Measurements from ENCODE around the gene LRRC27.

LRRC27 gene

GRCh38 chr10:132414402-132415016 is 82.5 kb downstream of the LRRC27 start:
- DNase-seq (ENCODE audit: low read depth) = no peak
- H3K4me3 ChIP-seq (ENCODE audit: low read length) = no peak overlapping the region
- TF ChIP-seq CTCF (conservative IDR thresholded peaks at IDR 0.05; ENCODE audit: low read length) = no peak

GRCh38 chr10:132415255-132415654 is 83.3 kb downstream of the LRRC27 start:
- no peak overlapping the region for H3K4me3 ChIP-seq (ENCODE audit: low read length)
- no peak for DNase-seq (ENCODE audit: low read depth)
- TF ChIP-seq CTCF (conservative IDR thresholded peaks at IDR 0.05; ENCODE audit: low read length) = no peak

GRCh38 chr10:132415956-132416355 is 84.0 kb downstream of the LRRC27 start:
- no peak for TF ChIP-seq CTCF (conservative IDR thresholded peaks at IDR 0.05; ENCODE audit: low read length)
- H3K4me3 ChIP-seq (ENCODE audit: low read length) = no peak overlapping the region
- DNase-seq (ENCODE audit: low read depth) = no peak

GRCh38 chr10:132416566-132417256 is 84.7 kb downstream of the LRRC27 start:
- DNase-seq (ENCODE audit: low read depth) = no peak
- no peak overlapping the region for H3K4me3 ChIP-seq (ENCODE audit: low read length)
- TF ChIP-seq CTCF (conservative IDR thresholded peaks at IDR 0.05; ENCODE audit: low read length) = no peak

- no peak for TF ChIP-seq CTCF (conservative IDR thresholded peaks at IDR 0.05; ENCODE audit: low read length)
- no peak overlapping the region for H3K4me3 ChIP-seq (ENCODE audit: low read length)
- no peak for DNase-seq (ENCODE audit: low read depth)
Measured at GRCh38 chr10:132417257-132417910, 85.4 kb downstream of the LRRC27 start.

GRCh38 chr10:132417957-132418441 is 86.0 kb downstream of the LRRC27 start:
- TF ChIP-seq CTCF (conservative IDR thresholded peaks at IDR 0.05; ENCODE audit: low read length) = no peak
- DNase-seq (ENCODE audit: low read depth) = no peak
- no peak overlapping the region for H3K4me3 ChIP-seq (ENCODE audit: low read length)
